ENCODE results near the gene MAT1A.

GRCh38 chr10:80319318-80319717, 29.9 kb upstream of the MAT1A start:
- TF ChIP-seq ZNF670 (tag by site-specific recombination; IDR thresholded peaks at IDR 0.05; ENCODE audit: low read depth) (no peak), ZNF24 (tag by site-specific recombination; IDR thresholded peaks at IDR 0.05) (no peak), SCRT1 (tag by site-specific recombination; IDR thresholded peaks at IDR 0.05; ENCODE audit: borderline replicate concordance) (no peak), CTCF (tag by site-specific recombination; IDR thresholded peaks at IDR 0.05) (no peak), ZNF629 (tag by site-specific recombination; IDR thresholded peaks at IDR 0.05) (no peak), REST (tag by site-specific recombination; IDR thresholded peaks at IDR 0.05) (no peak), ZNF362 (tag by site-specific recombination; IDR thresholded peaks at IDR 0.05) (no peak), ZNF76 (tag by site-specific recombination; IDR thresholded peaks at IDR 0.05; ENCODE audit: borderline replicate concordance, low read depth) (no peak), GLI4 (tag by site-specific recombination; IDR thresholded peaks at IDR 0.05) (no peak)

Measured in HEK293 (cell line).